ENCODE measurements around the gene RNASE2.
A peak's percentile ranks its signal among the peaks of the same experiment; 100 is the strongest.
"Not testable (repeated sequence)": the region's sequence is repeated elsewhere in the genome, so short reads cannot be mapped to it uniquely, and the experiment has no call there.

Gene RNASE2

GRCh38 chr14:20954736-20955537, at the start of gene RNASE2:
Gene RNASE2 (plus strand): TSS chr14:20955487. CDS start chr14:20955772, 285 bp downstream.
- DNase-seq (ENCODE audit: extremely low read depth, low read depth) = not testable (repeated sequence)

- no peak for DNase-seq (ENCODE audit: extremely low read depth, low read depth)
- TF ChIP-seq CTCF (IDR thresholded peaks at IDR 0.05; ENCODE audit: low read depth, low read length) = no peak
Observed at GRCh38 chr14:20905676-20906075, 49.6 kb upstream of the RNASE2 start.

GRCh38 chr14:20907214-20907613, 48.1 kb upstream of the RNASE2 start:
- TF ChIP-seq CTCF (IDR thresholded peaks at IDR 0.05; ENCODE audit: low read depth, low read length) = no peak
- no peak for DNase-seq (ENCODE audit: extremely low read depth, low read depth)

GRCh38 chr14:20910822-20911221, 44.5 kb upstream of the RNASE2 start:
- DNase-seq (ENCODE audit: extremely low read depth, low read depth) = not testable (repeated sequence)

- DNase-seq (ENCODE audit: extremely low read depth, low read depth) = not testable (repeated sequence)
Observed at GRCh38 chr14:20919038-20919756, 36.1 kb upstream of the RNASE2 start.

GRCh38 chr14:20923766-20924297, 31.5 kb upstream of the RNASE2 start:
- not testable (repeated sequence) for DNase-seq (ENCODE audit: extremely low read depth, low read depth)

GRCh38 chr14:20934148-20934762, 21.0 kb upstream of the RNASE2 start:
- DNase-seq (ENCODE audit: extremely low read depth, low read depth) = no peak
- peak; percentile 47 for TF ChIP-seq CTCF (IDR thresholded peaks at IDR 0.05; ENCODE audit: low read depth, low read length)

- no peak for DNase-seq (ENCODE audit: extremely low read depth, low read depth)
- TF ChIP-seq CTCF (IDR thresholded peaks at IDR 0.05; ENCODE audit: low read depth, low read length) = no peak
Observed at GRCh38 chr14:20935303-20935984, 19.8 kb upstream of the RNASE2 start.

GRCh38 chr14:20945146-20945545, 10.1 kb upstream of the RNASE2 start:
- not testable (repeated sequence) for DNase-seq (ENCODE audit: extremely low read depth, low read depth)

- not testable (repeated sequence) for DNase-seq (ENCODE audit: extremely low read depth, low read depth)
Observed at GRCh38 chr14:20946707-20947106, 8.6 kb upstream of the RNASE2 start.

- not testable (repeated sequence) for DNase-seq (ENCODE audit: extremely low read depth, low read depth)
Observed at GRCh38 chr14:20955538-20955873, 219 bp downstream of the RNASE2 start.

Data from AG09319 (cell line).